ENCODE measurements around the gene VAMP8.

VAMP8 gene

DNA sequence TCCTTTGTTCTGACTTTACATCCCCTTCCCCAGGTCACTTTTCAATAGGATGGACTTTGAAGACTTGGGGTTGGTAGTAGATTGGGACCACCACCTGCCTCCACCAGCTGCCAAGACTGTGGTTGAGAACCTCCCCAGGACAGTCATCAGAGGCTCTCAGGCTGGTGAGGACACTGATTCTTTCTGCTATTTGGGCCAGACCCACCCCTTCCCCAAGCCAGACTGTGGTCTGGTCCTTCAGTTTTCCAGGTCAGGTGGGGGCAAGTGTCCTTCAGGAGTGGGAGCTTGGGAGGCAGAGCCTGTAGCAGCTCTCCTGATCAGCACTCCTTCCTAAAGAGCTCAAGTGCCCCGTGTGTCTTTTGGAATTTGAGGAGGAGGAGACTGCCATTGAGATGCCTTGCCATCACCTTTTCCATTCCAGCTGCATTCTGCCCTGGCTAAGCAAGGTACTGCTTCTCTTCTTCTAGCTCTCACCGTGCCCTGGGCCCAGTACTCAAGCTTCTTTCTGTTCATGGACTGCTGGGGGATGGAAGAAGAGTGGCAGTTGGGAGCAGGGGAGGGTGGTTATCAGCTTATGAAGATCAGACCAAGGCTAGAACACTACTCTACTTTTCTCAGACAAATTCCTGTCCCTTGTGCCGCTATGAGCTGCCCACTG lies 19.2 kb downstream of the VAMP8 start:
- no peak for DNase-seq (ENCODE audit: low spot score)
- TF ChIP-seq, protein P1, sequence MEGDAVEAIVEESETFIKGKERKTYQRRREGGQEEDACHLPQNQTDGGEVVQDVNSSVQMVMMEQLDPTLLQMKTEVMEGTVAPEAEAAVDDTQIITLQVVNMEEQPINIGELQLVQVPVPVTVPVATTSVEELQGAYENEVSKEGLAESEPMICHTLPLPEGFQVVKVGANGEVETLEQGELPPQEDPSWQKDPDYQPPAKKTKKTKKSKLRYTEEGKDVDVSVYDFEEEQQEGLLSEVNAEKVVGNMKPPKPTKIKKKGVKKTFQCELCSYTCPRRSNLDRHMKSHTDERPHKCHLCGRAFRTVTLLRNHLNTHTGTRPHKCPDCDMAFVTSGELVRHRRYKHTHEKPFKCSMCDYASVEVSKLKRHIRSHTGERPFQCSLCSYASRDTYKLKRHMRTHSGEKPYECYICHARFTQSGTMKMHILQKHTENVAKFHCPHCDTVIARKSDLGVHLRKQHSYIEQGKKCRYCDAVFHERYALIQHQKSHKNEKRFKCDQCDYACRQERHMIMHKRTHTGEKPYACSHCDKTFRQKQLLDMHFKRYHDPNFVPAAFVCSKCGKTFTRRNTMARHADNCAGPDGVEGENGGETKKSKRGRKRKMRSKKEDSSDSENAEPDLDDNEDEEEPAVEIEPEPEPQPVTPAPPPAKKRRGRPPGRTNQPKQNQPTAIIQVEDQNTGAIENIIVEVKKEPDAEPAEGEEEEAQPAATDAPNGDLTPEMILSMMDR (IDR thresholded peaks at IDR 0.05; ENCODE audit: extremely low read depth, missing control alignments), result no peak

DNA sequence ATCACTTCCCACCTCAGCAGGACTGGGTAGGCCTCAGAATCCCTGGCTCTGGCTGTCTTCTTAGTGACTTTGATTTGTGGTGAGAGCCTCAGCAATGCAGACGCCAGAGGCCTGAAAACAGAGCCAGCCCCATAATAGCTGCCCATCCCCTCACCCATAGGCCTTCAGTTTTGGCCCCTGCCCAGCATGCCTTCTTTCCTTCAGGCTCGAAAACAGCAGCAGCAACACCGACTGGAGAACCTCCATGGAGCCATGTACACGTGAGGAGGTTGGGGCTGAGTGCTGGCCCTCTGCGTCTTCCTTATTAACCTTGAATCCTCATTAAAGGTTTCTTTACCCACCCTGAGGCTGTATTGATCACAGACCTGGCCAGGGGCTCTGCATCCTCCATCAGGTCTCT lies 19.9 kb downstream of the VAMP8 start:
- no peak for DNase-seq (ENCODE audit: low spot score)
- TF ChIP-seq, protein P1 (IDR thresholded peaks at IDR 0.05; ENCODE audit: extremely low read depth, missing control alignments), result no peak

DNA sequence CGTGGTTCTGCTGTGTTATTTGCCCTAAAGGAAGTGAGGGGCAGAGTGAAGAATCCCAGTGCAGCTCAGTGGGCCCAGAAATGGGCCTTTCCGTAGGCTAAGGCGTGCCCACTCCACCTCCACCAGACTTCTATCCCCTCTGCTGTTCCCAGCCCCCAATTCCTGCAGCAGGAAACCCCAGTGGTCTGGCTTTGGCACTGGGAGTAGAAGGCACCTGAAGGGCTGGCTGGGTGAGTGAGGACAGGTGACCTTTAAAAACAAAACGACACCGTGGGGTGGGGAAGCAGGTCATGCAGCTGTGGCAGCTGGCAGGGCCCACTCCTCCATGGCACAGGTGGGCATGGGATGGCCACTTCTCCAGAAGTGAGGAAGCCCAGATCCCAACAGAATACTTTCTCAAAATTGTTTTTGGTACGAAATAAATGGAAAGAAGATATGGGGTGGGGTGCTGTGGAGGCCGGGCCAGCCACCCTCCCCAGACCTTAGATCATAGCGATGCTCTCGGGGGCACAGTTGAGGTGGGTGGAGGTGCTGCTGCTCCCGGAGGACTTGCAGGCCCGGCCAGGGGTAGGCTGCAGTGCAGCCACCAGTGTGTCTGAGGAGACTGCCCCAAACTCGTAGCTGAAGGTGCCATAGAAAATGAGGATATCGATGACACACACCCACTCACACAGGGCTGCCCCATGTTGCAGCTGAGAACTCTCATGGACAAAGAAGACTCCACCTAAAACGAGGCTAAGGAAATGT lies 21.4 kb downstream of the VAMP8 start:
- DNase-seq (ENCODE audit: low spot score), result no peak
- TF ChIP-seq, protein P1 (IDR thresholded peaks at IDR 0.05; ENCODE audit: extremely low read depth, missing control alignments), result no peak

DNA sequence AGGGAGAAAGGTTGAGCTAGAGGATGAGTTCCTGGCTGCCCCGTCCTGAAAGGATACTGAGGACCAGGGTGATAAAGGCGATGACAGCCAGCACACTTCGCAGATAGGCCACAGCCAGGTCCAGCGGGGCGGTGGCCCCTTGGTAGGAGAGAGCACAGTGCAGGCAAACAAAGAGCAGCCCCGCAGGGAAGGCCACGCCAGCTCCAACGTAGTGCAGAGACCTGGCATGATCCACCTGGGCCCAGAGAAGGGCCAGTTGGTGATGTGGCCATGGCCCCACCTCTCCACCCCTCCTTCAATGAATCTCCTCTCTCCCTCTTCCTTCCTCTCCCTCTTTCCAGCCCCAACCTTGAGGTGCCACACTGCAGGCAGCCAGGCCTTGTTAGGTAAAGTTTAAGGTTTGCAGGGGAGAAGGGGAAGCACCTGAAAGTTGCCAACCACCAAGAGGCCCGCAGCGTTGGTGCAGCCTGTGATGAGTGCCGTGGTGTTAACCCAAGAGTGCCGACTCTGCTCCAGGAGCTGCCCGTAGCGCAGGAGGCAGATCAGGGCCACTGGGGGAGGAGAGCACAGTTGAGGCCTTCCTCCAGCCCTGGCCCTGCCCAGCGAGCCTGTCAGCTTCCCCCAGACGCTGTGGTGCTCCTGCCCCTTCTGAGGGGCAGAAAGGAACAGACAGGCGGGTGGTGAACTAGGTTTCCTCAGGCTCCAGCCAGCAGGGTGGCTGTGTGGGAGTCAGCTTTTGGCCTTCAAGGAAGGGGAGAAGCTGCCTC lies 22.3 kb downstream of the VAMP8 start:
- TF ChIP-seq, protein P1 (IDR thresholded peaks at IDR 0.05; ENCODE audit: extremely low read depth, missing control alignments), result no peak
- DNase-seq (ENCODE audit: low spot score), result no peak

DNA sequence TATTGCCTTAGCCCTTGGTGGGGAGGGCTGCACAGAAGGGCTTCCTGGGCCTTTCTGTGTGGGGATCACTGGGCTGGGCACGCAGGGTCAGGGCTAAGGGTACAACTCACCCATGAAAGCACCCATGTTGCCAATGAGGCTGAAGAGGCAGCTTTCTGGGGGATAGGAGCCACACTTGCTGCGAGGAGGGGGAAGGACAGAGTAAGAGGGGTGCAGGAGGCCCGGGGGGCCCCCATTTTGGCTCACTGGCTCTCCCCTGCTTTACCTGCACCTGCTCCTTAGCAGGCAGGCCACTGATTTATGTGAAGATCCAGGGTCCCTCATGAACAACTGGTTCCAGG lies 22.8 kb downstream of the VAMP8 start:
- TF ChIP-seq, protein P1 (IDR thresholded peaks at IDR 0.05; ENCODE audit: extremely low read depth, missing control alignments), result no peak
- DNase-seq (ENCODE audit: low spot score), result no peak

DNA sequence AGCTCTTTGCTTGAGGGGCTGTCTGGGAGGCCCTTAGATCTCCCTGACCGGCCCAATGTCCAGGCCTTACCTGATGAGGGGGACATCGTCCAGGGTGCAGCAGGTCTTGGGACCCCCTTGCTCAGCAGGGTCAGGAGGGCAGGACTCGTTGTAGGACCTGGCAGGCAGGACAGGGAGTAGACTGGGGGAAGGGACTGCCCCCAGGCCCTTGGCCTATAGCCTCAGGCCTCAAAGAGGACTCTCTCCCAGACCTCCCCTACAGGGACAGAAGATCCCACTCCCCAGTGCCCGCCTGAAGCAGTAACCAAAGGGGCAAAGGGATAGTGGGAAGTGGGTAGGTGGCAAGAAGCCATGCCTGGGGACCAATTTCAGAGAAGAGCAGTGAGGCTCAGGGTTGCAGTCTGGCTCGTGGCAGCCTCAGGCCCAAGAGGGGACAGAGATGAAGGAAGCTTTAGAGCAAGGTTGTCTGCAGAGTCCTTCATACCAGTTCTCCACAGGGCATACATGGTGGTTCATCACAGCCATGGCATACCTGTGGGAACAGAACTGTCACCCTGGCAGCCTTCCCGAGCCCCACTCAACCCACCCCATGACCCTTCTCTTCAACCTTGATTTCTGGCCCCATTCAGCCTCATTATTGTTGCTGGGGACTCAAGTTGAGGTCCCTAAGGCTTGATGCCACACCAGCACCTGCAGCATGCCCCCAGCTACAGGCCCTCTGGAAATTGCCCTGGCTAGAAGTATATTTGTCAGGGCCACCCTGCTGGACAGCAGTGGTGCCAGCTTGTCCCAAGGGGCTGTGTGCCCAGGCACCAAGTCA lies 23.8 kb downstream of the VAMP8 start:
- TF ChIP-seq, protein P1 (IDR thresholded peaks at IDR 0.05; ENCODE audit: extremely low read depth, missing control alignments), result no peak
- no peak for DNase-seq (ENCODE audit: low spot score)
